Measurements from ENCODE around the gene HS3ST3A1. TPM values are rescaled to one million over a fixed set of nuclear protein-coding genes. Genes with fewer than 3 reads are reported as not detected.

The HS3ST3A1 gene
- total and polyA plus RNA-seq, 2 of the 8 experiments (the other 6 are each of a cell fraction or from before 2014, with no cell fraction given): 5.4 to 5.7 TPM

GRCh38 chr17:13581925-13582324, 19.8 kb downstream of the HS3ST3A1 start:
- no peaks in the 10 kb centered on the region; the same call in 1 of the 2 replicates for H3K79me1 ChIP-seq (ENCODE audit: low read depth, low read length)
- no peak overlapping the region for H2BK12ac ChIP-seq (ENCODE audit: low read depth, low read length)
- 88% methylated on average over 3 of the region's 3 CpGs; no CpG with 5 or more reads in 1 of the 2 experiments for WGBS, 2 experiments (ENCODE audit: extremely low coverage in 1 of 2, insufficient coverage in 1 of 2, insufficient read length in 1 of 2, insufficient replicate concordance in 2 of 2, low coverage in 1 of 2, low lambda C conversion rate in 2 of 2, missing lambda C conversion rate in 1 of 2)
- FAIRE-seq (no peak), DNase-seq (ENCODE audit: low read depth in 1 of 2, low spot score in 2 of 2) (no peak)
- no peak overlapping the region for H2BK5ac ChIP-seq (ENCODE audit: low read depth, low read length)
- H3K56ac ChIP-seq (replicated peaks; ENCODE audit: insufficient read length, low read depth, low read length): no peak overlapping the region
- no peak overlapping the region for H2BK120ac ChIP-seq (replicated peaks; ENCODE audit: low read depth, low read length)
- H3K4me2 ChIP-seq (ENCODE audit: insufficient read depth in 1 of 2, low read depth in 2 of 2, low read length in 2 of 2): no peak overlapping the region
- peaks cover 6 to 7% of the 10 kb centered on the region in 2 experiments for H3K9me3 ChIP-seq (ENCODE audit: insufficient read depth in 2 of 2, low read depth in 1 of 2, low read length in 1 of 2)
- CTCF ChIA-PET (ENCODE audit: partially characterized antibody): interaction anchor here (0.6 to 0.8 kb wide), 4 partner anchors 15 to 1486 kb away, joined by 3 to 4 read pairs (median 3); no protein-coding TSS in a partner anchor
- H3K4me1 ChIP-seq (replicated peaks in 1 of 4; ENCODE audit: control insufficient read depth in 3 of 4, insufficient read depth in 4 of 4, low read length in 3 of 4): no peaks in the 10 kb centered on the region
- no peaks in the 10 kb centered on the region for H3K27me3 ChIP-seq (replicated peaks in 1 of 4; ENCODE audit: control insufficient read depth in 3 of 4, extremely low read depth in 1 of 4, insufficient read depth in 3 of 4, low read length in 3 of 4)
- no peak overlapping the region for H2AFZ ChIP-seq (ENCODE audit: low read length)
- H4K91ac ChIP-seq (replicated peaks; ENCODE audit: insufficient read length, low read length): no peak overlapping the region
- H3K79me2 ChIP-seq (ENCODE audit: control insufficient read depth in 1 of 2, insufficient read depth in 2 of 2, low read length in 2 of 2): 0 out of 4 replicates have a peak, but pooled peaks cover 0 to 4% of the 10 kb centered on the region in 2 experiments
- TF ChIP-seq MAFK (IDR thresholded peaks at IDR 0.05; ENCODE audit: low read depth, low read length) (no peak), CBX8 (IDR thresholded peaks at IDR 0.05; ENCODE audit: borderline replicate concordance, low read depth, low read length) (no peak), GTF2F1 (IDR thresholded peaks at IDR 0.05; ENCODE audit: borderline replicate concordance, low read depth, low read length) (no peak), SIRT6 (IDR thresholded peaks at IDR 0.05; ENCODE audit: low read length) (no peak), E2F6 (IDR thresholded peaks at IDR 0.05) (no peak), HDAC6 (IDR thresholded peaks at IDR 0.05; ENCODE audit: low read depth, low read length) (no peak), RFX5 (IDR thresholded peaks at IDR 0.05; ENCODE audit: borderline replicate concordance, low read depth, low read length) (no peak), CTCF (IDR thresholded peaks at IDR 0.05; ENCODE audit: control extremely low read depth in 1 of 3, insufficient read depth in 1 of 3, low read depth in 1 of 3, low read length in 3 of 3) (no peak)
- H2AK5ac ChIP-seq (ENCODE audit: low read depth, low read length): no peak overlapping the region
- H2BK15ac ChIP-seq (ENCODE audit: low read length): no peak overlapping the region
- H3K14ac ChIP-seq (ENCODE audit: insufficient read length): no peak overlapping the region
- no peak overlapping the region for H3K23ac ChIP-seq (ENCODE audit: insufficient read length)
- no peak overlapping the region for H3K4ac ChIP-seq (replicated peaks; ENCODE audit: insufficient read length, low read depth, low read length)
- no peak overlapping the region for H3K9ac ChIP-seq (replicated peaks in 1 of 4; ENCODE audit: extremely low read depth in 1 of 4, low read depth in 3 of 4, low read length in 3 of 4)
- no peak overlapping the region for H3K18ac ChIP-seq (ENCODE audit: extremely low read depth, low read length)
- no peaks in the 10 kb centered on the region for H4K20me1 ChIP-seq (replicated peaks in 1 of 2; ENCODE audit: control insufficient read depth in 1 of 2, insufficient read depth in 2 of 2, low read length in 2 of 2)
- no peak overlapping the region for H3K27ac ChIP-seq (ENCODE audit: low read depth, low read length)
- H3K23me2 ChIP-seq (ENCODE audit: low read depth, low read length): no peaks in the 10 kb centered on the region
- no peak overlapping the region for H4K5ac ChIP-seq (ENCODE audit: insufficient read length, low read depth, low read length)
- H3K4me3 ChIP-seq (ENCODE audit: extremely low read depth in 1 of 4, insufficient read depth in 2 of 4, low read depth in 3 of 4, low read length in 4 of 4): no peak overlapping the region
- H3K36me3 ChIP-seq (ENCODE audit: control insufficient read depth in 2 of 4, insufficient read depth in 4 of 4, low read length in 3 of 4): peaks cover 0 to 4% (median 0%) of the 10 kb centered on the region in 4 experiments; a peak in 2 of 8 replicates
- H2BK20ac ChIP-seq (ENCODE audit: low read length): no peak overlapping the region
- H4K8ac ChIP-seq (ENCODE audit: extremely low read depth, insufficient read depth, low read length): no peak overlapping the region
- POLR2A ChIA-PET (ENCODE audit: partially characterized antibody): no interaction called here
